ENCODE results near the gene BTNL3. TPM values are rescaled to one million over a fixed set of nuclear protein-coding genes. Genes with fewer than 3 reads are reported as not detected.

BTNL3 gene
- polyA plus RNA-seq, 2 of the 4 experiments (the other 2 are of a cell fraction) = not detected

DNA sequence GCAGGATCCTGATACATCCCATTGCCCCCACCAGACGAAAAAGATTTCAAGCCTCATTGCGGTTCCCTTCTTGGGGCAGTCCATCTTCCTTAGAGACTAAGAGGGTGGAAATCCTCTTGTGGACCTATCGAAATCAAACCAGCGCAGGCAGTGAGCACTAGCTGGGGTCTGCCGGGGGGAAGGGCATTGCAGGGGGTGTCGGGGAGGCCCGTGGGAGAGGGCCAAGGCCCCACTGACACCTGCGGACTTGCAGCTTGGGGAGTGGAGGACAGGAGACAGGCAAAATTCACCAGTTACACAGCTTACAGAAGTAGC lies 51.9 kb downstream of the BTNL3 start:
- 62% methylated on average over 8 of the region's 8 CpGs for WGBS (ENCODE audit: missing lambda C conversion rate)
- Histone ChIP-seq H3K4me1 (peaks cover 1% of the 10 kb centered on the region; the same call in 1 of the 3 replicates), H3K27ac (no peak overlapping the region), H3K9me3 (no peaks in the 10 kb centered on the region), H3K4me2 (no peak overlapping the region), H3K4me3 (no peak overlapping the region)
- DNase-seq (ENCODE audit: low read depth in 1 of 2, low spot score in 1 of 2) = no peak
- ChIA-PET CTCF (interaction anchor here (1.2 kb wide), 1 partner anchor 15 kb away, joined by 3 read pairs; no protein-coding TSS in a partner anchor), POLR2A (no interaction called here)
- FAIRE-seq = no peak
- ATAC-seq = no peak
- no peak for TF ChIP-seq HES2 (IDR thresholded peaks at IDR 0.05)
- TF ChIP-seq JUNB (IDR thresholded peaks at IDR 0.05) = no peak
- no peak for TF ChIP-seq MYC (IDR thresholded peaks at IDR 0.05; ENCODE audit: borderline replicate concordance, low read length)
- TF ChIP-seq TFCP2L1 (CRISPR knock-in tag; IDR thresholded peaks at IDR 0.05) = no peak
- no peak for TF ChIP-seq FOXS1 (CRISPR knock-in tag; IDR thresholded peaks at IDR 0.05)
- TF ChIP-seq CEBPB (IDR thresholded peaks at IDR 0.05) = no peak
- no peak for TF ChIP-seq NFE2L2 (conservative IDR thresholded peaks at IDR 0.05; ENCODE audit: low read length)
- TF ChIP-seq BCL3 (IDR thresholded peaks at IDR 0.05) = no peak
- TF ChIP-seq KDM5A (IDR thresholded peaks at IDR 0.05) = no peak
- no peak for TF ChIP-seq ZFP36 (IDR thresholded peaks at IDR 0.05; ENCODE audit: borderline replicate concordance, partially characterized antibody)
- no peak for TF ChIP-seq ESRRA (IDR thresholded peaks at IDR 0.05; ENCODE audit: borderline replicate concordance, low read length)
- TF ChIP-seq EHMT2 (IDR thresholded peaks at IDR 0.05; ENCODE audit: low read depth) = no peak
- no peak for TF ChIP-seq CBX8 (IDR thresholded peaks at IDR 0.05)

GRCh38 chr5:181041043-181041442 lies 52.4 kb downstream of the BTNL3 start:
- ChIA-PET POLR2A (no interaction called here), CTCF (interaction anchor here (1.2 kb wide), 1 partner anchor 14 kb away, joined by 3 read pairs; no protein-coding TSS in a partner anchor)
- TF ChIP-seq ESRRA (IDR thresholded peaks at IDR 0.05; ENCODE audit: borderline replicate concordance, low read length) (no peak), TFCP2L1 (CRISPR knock-in tag; IDR thresholded peaks at IDR 0.05) (no peak)
- TF ChIP-seq, protein P1, sequence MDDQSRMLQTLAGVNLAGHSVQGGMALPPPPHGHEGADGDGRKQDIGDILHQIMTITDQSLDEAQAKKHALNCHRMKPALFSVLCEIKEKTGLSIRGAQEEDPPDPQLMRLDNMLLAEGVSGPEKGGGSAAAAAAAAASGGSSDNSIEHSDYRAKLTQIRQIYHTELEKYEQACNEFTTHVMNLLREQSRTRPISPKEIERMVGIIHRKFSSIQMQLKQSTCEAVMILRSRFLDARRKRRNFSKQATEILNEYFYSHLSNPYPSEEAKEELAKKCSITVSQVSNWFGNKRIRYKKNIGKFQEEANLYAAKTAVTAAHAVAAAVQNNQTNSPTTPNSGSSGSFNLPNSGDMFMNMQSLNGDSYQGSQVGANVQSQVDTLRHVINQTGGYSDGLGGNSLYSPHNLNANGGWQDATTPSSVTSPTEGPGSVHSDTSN (IDR thresholded peaks at IDR 0.05) = no peak
- FAIRE-seq (no peak), DNase-seq (ENCODE audit: low read depth in 1 of 2, low spot score in 1 of 2) (no peak), ATAC-seq (no peak)
- 27% methylated on average over 6 of the region's 6 CpGs for WGBS (ENCODE audit: missing lambda C conversion rate)
- no peak overlapping the region for H3K27ac ChIP-seq
- no peaks in the 10 kb centered on the region for H3K9me3 ChIP-seq
- H3K4me2 ChIP-seq = no peak overlapping the region
- H3K4me3 ChIP-seq = no peak overlapping the region
- peaks cover 3% of the 10 kb centered on the region; the same call in 1 of the 3 replicates for H3K4me1 ChIP-seq

DNA sequence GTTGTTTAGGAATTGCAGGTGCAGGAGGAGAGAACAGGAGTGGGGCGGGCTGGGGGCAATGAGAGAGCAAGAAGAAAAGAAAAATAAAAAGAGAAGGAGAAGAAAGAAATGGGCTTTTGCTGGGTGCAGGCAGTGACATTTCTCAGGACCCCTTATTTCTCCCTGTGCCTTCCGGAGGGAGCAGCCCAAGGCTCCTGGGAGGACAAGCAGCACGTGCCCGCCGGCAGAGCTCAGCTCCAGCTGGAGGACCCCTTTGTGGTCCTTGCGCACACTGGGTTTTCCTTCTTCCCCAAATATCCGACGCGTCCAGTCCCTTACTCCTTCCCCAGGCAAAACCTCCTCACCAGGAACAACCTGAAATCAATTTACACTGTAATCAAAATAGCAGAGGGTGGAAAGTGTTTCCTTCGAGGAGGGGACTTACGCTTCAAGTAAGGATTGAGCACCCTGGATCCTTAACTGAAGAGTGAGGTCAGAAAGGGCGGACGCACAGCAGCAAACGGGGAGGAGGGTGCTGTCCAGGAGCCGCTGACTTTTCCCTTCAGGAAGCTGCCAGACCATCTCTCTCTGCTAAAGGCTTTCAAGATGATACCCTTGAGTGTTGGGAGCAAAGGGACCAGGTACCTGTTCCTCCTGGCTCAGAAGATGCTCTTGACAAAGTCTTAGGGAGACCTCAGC lies 53.5 kb downstream of the BTNL3 start:
- no peak overlapping the region for H3K4me3 ChIP-seq
- DNase-seq (ENCODE audit: low read depth in 1 of 2, low spot score in 1 of 2) (no peak), FAIRE-seq (no peak), ATAC-seq (no peak)
- peaks cover 3% of the 10 kb centered on the region; the same call in 1 of the 3 replicates for H3K4me1 ChIP-seq
- H3K4me2 ChIP-seq = no peak overlapping the region
- no peaks in the 10 kb centered on the region for H3K9me3 ChIP-seq
- TF ChIP-seq, protein P2, sequence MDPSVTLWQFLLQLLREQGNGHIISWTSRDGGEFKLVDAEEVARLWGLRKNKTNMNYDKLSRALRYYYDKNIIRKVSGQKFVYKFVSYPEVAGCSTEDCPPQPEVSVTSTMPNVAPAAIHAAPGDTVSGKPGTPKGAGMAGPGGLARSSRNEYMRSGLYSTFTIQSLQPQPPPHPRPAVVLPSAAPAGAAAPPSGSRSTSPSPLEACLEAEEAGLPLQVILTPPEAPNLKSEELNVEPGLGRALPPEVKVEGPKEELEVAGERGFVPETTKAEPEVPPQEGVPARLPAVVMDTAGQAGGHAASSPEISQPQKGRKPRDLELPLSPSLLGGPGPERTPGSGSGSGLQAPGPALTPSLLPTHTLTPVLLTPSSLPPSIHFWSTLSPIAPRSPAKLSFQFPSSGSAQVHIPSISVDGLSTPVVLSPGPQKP (IDR thresholded peaks at IDR 0.05; ENCODE audit: low read depth, low read length) = no peak
- ChIA-PET CTCF (interaction anchor here (0.7 to 1.6 kb wide), 2 partner anchors 128 to 173 kb away, joined by 4 to 5 read pairs; no protein-coding TSS in a partner anchor), POLR2A (no interaction called here)
- H3K27ac ChIP-seq = no peak overlapping the region
- WGBS (ENCODE audit: missing lambda C conversion rate) = 40% methylated on average over 15 of the region's 15 CpGs

- Histone ChIP-seq H3K27ac (no peak overlapping the region), H3K4me2 (no peak overlapping the region), H3K4me1 (peaks cover 3% of the 10 kb centered on the region; the same call in 1 of the 3 replicates), H3K9me3 (no peaks in the 10 kb centered on the region), H3K4me3 (no peak overlapping the region)
- FAIRE-seq (no peak), ATAC-seq (no peak), DNase-seq (ENCODE audit: low read depth in 1 of 2, low spot score in 1 of 2) (no peak)
- CTCF ChIA-PET = interaction anchor here (0.5 to 2.4 kb wide), 9 partner anchors 8 to 258 kb away, joined by 3 to 7 read pairs (median 5); no protein-coding TSS in a partner anchor
- no peak for TF ChIP-seq RARB (CRISPR knock-in tag; IDR thresholded peaks at IDR 0.05)
- no peak for TF ChIP-seq PHF8 (IDR thresholded peaks at IDR 0.05; ENCODE audit: borderline replicate concordance, low read depth)
- WGBS (ENCODE audit: missing lambda C conversion rate) = 53% methylated on average over 11 of the region's 11 CpGs
- POLR2A ChIA-PET = no interaction called here
These were observed 54.1 kb downstream of the BTNL3 start for GRCh38 chr5:181042722-181043121.

All from A549 (cell line).